Breast epithelium (tissue), 3 donors: Measurements from ENCODE around the gene LCE2A.

Experiments
- POLR2A ChIP-seq: fragments of 450-650 bp; IDR thresholded peaks from one replicate; pipeline ENCODE4 v1.6.1; 2016; ENCODE audit warnings: antibody characterized with exemption, mild to moderate bottlenecking, moderate library complexity
- POLR2AphosphoS5 ChIP-seq, 3 donors: sonication (generic); formaldehyde crosslinking; IDR thresholded peaks; one replicate each; pipeline ENCODE4 v1.6.1; 2017; ENCODE audit warnings: antibody characterized with exemption in 3 of 3
- TF ChIP-seq, protein P1 (sequence below), 3 donors: fragments of 450-650 bp; IDR thresholded peaks; one replicate each; pipeline ENCODE4 v1.5.1; 2016 to 2017; ENCODE audit warnings: antibody characterized with exemption in 3 of 3, mild to moderate bottlenecking in 3 of 3, moderate library complexity in 3 of 3

DNA sequence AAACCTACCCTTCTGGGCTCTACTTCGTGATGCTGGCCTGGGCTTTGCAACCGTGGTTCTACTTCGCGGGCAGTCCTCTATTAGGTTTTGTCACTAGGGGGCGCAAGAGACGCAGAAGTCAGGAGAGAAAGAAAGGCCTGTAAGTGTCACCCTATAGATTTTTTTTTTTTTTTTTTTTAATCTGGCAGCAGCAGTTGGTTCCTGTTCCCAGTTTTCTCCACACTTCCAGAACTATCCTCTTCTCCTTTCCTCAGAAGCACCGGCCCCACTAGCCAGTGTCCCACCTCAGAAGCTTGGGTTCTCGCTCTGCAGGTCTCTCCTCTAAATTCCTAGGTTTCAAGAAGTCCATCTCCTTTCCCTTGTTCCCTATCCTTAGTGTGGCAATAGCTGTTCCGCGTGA lies 44.0 kb upstream of the LCE2A start:
- TF ChIP-seq, protein P1, sequence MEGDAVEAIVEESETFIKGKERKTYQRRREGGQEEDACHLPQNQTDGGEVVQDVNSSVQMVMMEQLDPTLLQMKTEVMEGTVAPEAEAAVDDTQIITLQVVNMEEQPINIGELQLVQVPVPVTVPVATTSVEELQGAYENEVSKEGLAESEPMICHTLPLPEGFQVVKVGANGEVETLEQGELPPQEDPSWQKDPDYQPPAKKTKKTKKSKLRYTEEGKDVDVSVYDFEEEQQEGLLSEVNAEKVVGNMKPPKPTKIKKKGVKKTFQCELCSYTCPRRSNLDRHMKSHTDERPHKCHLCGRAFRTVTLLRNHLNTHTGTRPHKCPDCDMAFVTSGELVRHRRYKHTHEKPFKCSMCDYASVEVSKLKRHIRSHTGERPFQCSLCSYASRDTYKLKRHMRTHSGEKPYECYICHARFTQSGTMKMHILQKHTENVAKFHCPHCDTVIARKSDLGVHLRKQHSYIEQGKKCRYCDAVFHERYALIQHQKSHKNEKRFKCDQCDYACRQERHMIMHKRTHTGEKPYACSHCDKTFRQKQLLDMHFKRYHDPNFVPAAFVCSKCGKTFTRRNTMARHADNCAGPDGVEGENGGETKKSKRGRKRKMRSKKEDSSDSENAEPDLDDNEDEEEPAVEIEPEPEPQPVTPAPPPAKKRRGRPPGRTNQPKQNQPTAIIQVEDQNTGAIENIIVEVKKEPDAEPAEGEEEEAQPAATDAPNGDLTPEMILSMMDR (IDR thresholded peaks at IDR 0.05) = peak in 1 of 3 donors; percentile 21
- TF ChIP-seq POLR2A (no peak), POLR2AphosphoS5 (IDR thresholded peaks at IDR 0.05) (no peak)
